PC-9 (cell line): Measurements from ENCODE around the gene DCST2. TPM values are rescaled to one million over a fixed set of nuclear protein-coding genes. Genes with fewer than 3 reads are reported as not detected.

Source experiments
- BruUV-seq: library from RNA; stranded (reverse); fragments of 400-500 nt; replicated peaks from 2 replicates; lab custom pipeline; 2021; lab: Mats Ljungman, UMichigan
- CTCF ChIA-PET: fragments of 300-600 bp; sonication (Branson Sonifier 250); formaldehyde crosslinking; loops from one replicate; lab custom pipeline; 2022; ENCODE audit warnings: antibody characterized with exemption; lab: Charles Lee
- POLR2A ChIA-PET: fragments of 300-600 bp; sonication (Branson Sonifier 250); formaldehyde crosslinking; loops from one replicate; lab custom pipeline; 2022; ENCODE audit warnings: antibody characterized with exemption; ENCODE audit not compliant: unreplicated experiment; lab: Charles Lee
- DNase-seq, 2 experiments: peaks; one replicate each; pipeline versions ENCODE4 v3.0.0 to v3.0.0-alpha.2; 2015 to 2022; ENCODE audit warnings: mixed read lengths in 1 of 2
- H2AFZ ChIP-seq: fragments of 200-600 bp; sonication (generic); 2 replicates; pipeline ENCODE4 v1.8.1; 2017; ENCODE audit warnings: antibody characterized with exemption
- H3F3A ChIP-seq: fragments of 200-600 bp; sonication (generic); 2 replicates; pipeline ENCODE4 v1.8.1; 2017; ENCODE audit warnings: antibody characterized with exemption, mild to moderate bottlenecking, low read depth; ENCODE audit not compliant: insufficient read depth
- H3K27ac ChIP-seq: fragments of 200-600 bp; sonication (generic); 2 replicates; pipeline ENCODE4 v1.6.1; 2016; ENCODE audit warnings: mixed run types
- H3K27me3 ChIP-seq: fragments of 200-600 bp; sonication (generic); 2 replicates; pipeline ENCODE4 v1.6.1; 2016; ENCODE audit warnings: low read depth, mixed run types; ENCODE audit not compliant: insufficient read depth
- H3K36me3 ChIP-seq: fragments of 200-600 bp; sonication (generic); 2 replicates; pipeline ENCODE4 v1.6.1; 2016; ENCODE audit warnings: low read depth, mixed run types
- H3K4me1 ChIP-seq: fragments of 200-600 bp; sonication (generic); replicated peaks from 2 replicates; pipeline ENCODE4 v1.6.1; 2016; ENCODE audit warnings: mixed run types; ENCODE audit not compliant: insufficient read depth
- H3K4me2 ChIP-seq: fragments of 200-600 bp; sonication (generic); 2 replicates; pipeline ENCODE4 v1.6.1; 2017; ENCODE audit warnings: mixed run types
- H3K4me3 ChIP-seq: fragments of 200-600 bp; sonication (generic); 2 replicates; pipeline ENCODE4 v1.6.1; 2016; ENCODE audit warnings: mixed run types
- H3K79me2 ChIP-seq: fragments of 200-600 bp; sonication (generic); 2 replicates; pipeline ENCODE4 v1.6.1; 2017; ENCODE audit warnings: low read depth, mixed run types
- H3K9me2 ChIP-seq: fragments of 200-600 bp; sonication (generic); 2 replicates; pipeline ENCODE4 v1.8.1; 2017; ENCODE audit warnings: mild to moderate bottlenecking; ENCODE audit not compliant: insufficient read depth
- H3K9me3 ChIP-seq: fragments of 200-600 bp; sonication (generic); 2 replicates; pipeline ENCODE4 v1.8.1; 2016; ENCODE audit warnings: low read depth; ENCODE audit not compliant: insufficient read depth
- H4K20me1 ChIP-seq: fragments of 200-600 bp; sonication (generic); 2 replicates; pipeline ENCODE4 v1.8.1; 2017; ENCODE audit not compliant: insufficient read depth
- CTCF ChIP-seq: fragments of 200-600 bp; sonication (generic); conservative IDR thresholded peaks from 2 replicates; pipeline ENCODE4 v1.6.1; 2017; ENCODE audit warnings: mixed run types, antibody characterized with exemption, mild to moderate bottlenecking, moderate library complexity
- EZH2 ChIP-seq: fragments of 200-600 bp; sonication (generic); IDR thresholded peaks from 2 replicates; pipeline ENCODE4 v1.8.0; 2017; ENCODE audit warnings: antibody characterized with exemption, low read depth
- intact Hi-C: fragments of 100-400 bp; cut with micrococcal nuclease; formaldehyde crosslinking; loops from one replicate; pipeline ENCODE4 v1.10.0; 2022; ENCODE audit not compliant: unreplicated experiment
- total RNA-seq: library from RNA; stranded (reverse); gene quantifications from 2 replicates; pipeline ENCODE4 v1.2.3, GENCODE V29; 2021

The DCST2 gene
- total RNA-seq, 1 experiment from 2014 or later = 4.4 TPM

- Histone ChIP-seq H3K9me2 (no peaks in the 10 kb centered on the region), H3K79me2 (no peaks in the 10 kb centered on the region), H3F3A (peaks cover 15% of the 10 kb centered on the region), H3K4me1 (peaks cover 26% of the 10 kb centered on the region), H3K9me3 (no peaks in the 10 kb centered on the region), H4K20me1 (no peaks in the 10 kb centered on the region), H3K36me3 (no peaks in the 10 kb centered on the region), H3K27ac (no peak overlapping the region), H3K4me3 (no peak overlapping the region), H2AFZ (no peak overlapping the region), H3K4me2 (no peak overlapping the region), H3K27me3 (no peaks in the 10 kb centered on the region)
- ChIA-PET CTCF (interaction anchor here (1.8 kb wide), 1 partner anchor 42 kb away, joined by 5 read pairs; no protein-coding TSS in a partner anchor), POLR2A (interaction anchor here (0.5 kb wide), 1 partner anchor 73 kb away, joined by 3 read pairs; the partner anchor contains the start of gene SHC1)
- DNase-seq = no peak
- TF ChIP-seq EZH2 (no peak), CTCF (no peak)
- no TSS peak for BruUV-seq
- intact Hi-C loops = no loop called here
These were observed 9.7 kb upstream of the DCST2 start for GRCh38 chr1:155043301-155043702.

- BruUV-seq = no TSS peak
These were observed 9.2 kb upstream of the DCST2 start for GRCh38 chr1:155042789-155043188.

GRCh38 chr1:155040358-155041093 is 6.9 kb upstream of the DCST2 start:
- H3K79me2 ChIP-seq = no peaks in the 10 kb centered on the region
- no peak overlapping the region for H2AFZ ChIP-seq
- TF ChIP-seq EZH2 (no peak), CTCF (no peak)
- H3K9me2 ChIP-seq = no peaks in the 10 kb centered on the region
- DNase-seq = no peak
- H3K27me3 ChIP-seq = no peaks in the 10 kb centered on the region
- CTCF ChIA-PET = interaction anchor here (0.6 to 1.1 kb wide), 2 partner anchors 10 to 1474 kb away, joined by 3 to 4 read pairs; no protein-coding TSS in a partner anchor
- H3K36me3 ChIP-seq = no peaks in the 10 kb centered on the region
- peaks cover 40% of the 10 kb centered on the region for H3K4me1 ChIP-seq
- H3F3A ChIP-seq = peaks cover 25% of the 10 kb centered on the region
- no peak overlapping the region for H3K4me3 ChIP-seq
- H3K27ac ChIP-seq = no peak overlapping the region
- no peaks in the 10 kb centered on the region for H3K9me3 ChIP-seq
- no TSS peak for BruUV-seq
- intact Hi-C loops = no loop called here
- no peaks in the 10 kb centered on the region for H4K20me1 ChIP-seq
- H3K4me2 ChIP-seq = no peak overlapping the region
- POLR2A ChIA-PET = no interaction called here

More at GRCh38 chr1:155042789-155043188, 9.2 kb upstream of the DCST2 start:
- DNase-seq = no peak
- H3K27ac ChIP-seq = no peak overlapping the region
- H4K20me1 ChIP-seq = no peaks in the 10 kb centered on the region
- no peaks in the 10 kb centered on the region for H3K27me3 ChIP-seq
- no peaks in the 10 kb centered on the region for H3K9me2 ChIP-seq
- ChIA-PET CTCF (interaction anchor here (0.6 kb wide), 1 partner anchor 81 kb away, joined by 26 read pairs; the partner anchor contains the start of gene PYGO2), POLR2A (no interaction called here)
- no peak overlapping the region for H3K4me3 ChIP-seq
- no peaks in the 10 kb centered on the region for H3K36me3 ChIP-seq
- peaks cover 31% of the 10 kb centered on the region for H3K4me1 ChIP-seq
- H3K9me3 ChIP-seq = no peaks in the 10 kb centered on the region
- TF ChIP-seq CTCF = no peak
- TF ChIP-seq EZH2 = no peak
- no peaks in the 10 kb centered on the region for H3K79me2 ChIP-seq
- no peak overlapping the region for H3K4me2 ChIP-seq
- H2AFZ ChIP-seq = no peak overlapping the region
- H3F3A ChIP-seq = peaks cover 20% of the 10 kb centered on the region
- intact Hi-C loops = no loop called here
